Fibroblast of lung (primary cell): Measurements from ENCODE around the gene LRRC8E. TPM values are rescaled to one million over a fixed set of nuclear protein-coding genes. Genes with fewer than 3 reads are reported as not detected.
A peak's percentile ranks its signal among the peaks of the same experiment; 100 is the strongest.

ENCODE experiments used
- DNase-seq, 2 donors: peaks; one replicate each; pipeline versions ENCODE4 v3.0.0 to v3.0.0-alpha.2; 2010; ENCODE audit warnings: low read depth in 2 of 2
- H2AFZ ChIP-seq: 2 replicates; pipeline ENCODE4 v1.5.1; 2012; ENCODE audit warnings: low read length, control low read depth, inconsistent platforms
- H3K27ac ChIP-seq: 2 replicates; pipeline ENCODE4 v1.5.1; 2011; ENCODE audit warnings: low read length, control low read depth; ENCODE audit not compliant: insufficient read depth
- H3K27me3 ChIP-seq: 2 replicates; pipeline ENCODE4 v1.5.1; 2011; ENCODE audit warnings: mild to moderate bottlenecking, low read length; ENCODE audit not compliant: control insufficient read depth, insufficient read depth
- H3K36me3 ChIP-seq: 2 replicates; pipeline ENCODE4 v1.5.1; 2011; ENCODE audit warnings: low read length; ENCODE audit not compliant: control insufficient read depth, insufficient read depth
- H3K4me1 ChIP-seq: 2 replicates; pipeline ENCODE4 v1.5.1; 2011; ENCODE audit warnings: low read length; ENCODE audit not compliant: control insufficient read depth, insufficient read depth; ENCODE audit errors: extremely low read depth
- H3K4me2 ChIP-seq: 2 replicates; pipeline ENCODE4 v1.5.1; 2011; ENCODE audit warnings: low read length, control low read depth; ENCODE audit not compliant: insufficient read depth; ENCODE audit errors: extremely low read depth
- H3K4me3 ChIP-seq, 4 experiments: fragments of 200-600 bp in 1 of 4; sonication (generic) in 1 of 4; replicated peaks in 1 of 4; 2 replicates each; pipeline ENCODE4 v1.5.1; 2011 to 2016; ENCODE audit warnings: low read length in 4 of 4, low read depth in 3 of 4, mild to moderate bottlenecking in 3 of 4, control low read depth in 2 of 4, inconsistent platforms in 1 of 4, mixed read lengths in 1 of 4; ENCODE audit not compliant: insufficient read depth in 1 of 4; ENCODE audit errors: control extremely low read depth in 1 of 4
- H3K79me2 ChIP-seq: 2 replicates; pipeline ENCODE4 v1.5.1; 2012; ENCODE audit warnings: mild to moderate bottlenecking, low read length, inconsistent platforms; ENCODE audit not compliant: control insufficient read depth, insufficient read depth
- H3K9ac ChIP-seq: 2 replicates; pipeline ENCODE4 v1.5.1; 2011; ENCODE audit warnings: mild to moderate bottlenecking, low read length, control low read depth; ENCODE audit not compliant: insufficient read depth
- H3K9me3 ChIP-seq: 2 replicates; pipeline ENCODE4 v1.5.1; 2012; ENCODE audit warnings: low read depth, low read length; ENCODE audit not compliant: control insufficient read depth, insufficient read depth
- H4K20me1 ChIP-seq: 2 replicates; pipeline ENCODE4 v1.5.1; 2011; ENCODE audit warnings: low read length; ENCODE audit not compliant: control insufficient read depth, insufficient read depth; ENCODE audit errors: extremely low read depth
- CTCF ChIP-seq, 2 donors: IDR thresholded peaks in 1 of 2; conservative IDR thresholded peaks in 1 of 2; 1 replicate in 1 of 2; 2 replicates in 1 of 2; pipeline ENCODE4 v1.5.1; 2011 to 2012; ENCODE audit warnings: low read length in 2 of 2, control low read depth in 1 of 2, inconsistent platforms in 1 of 2, low read depth in 1 of 2, mild to moderate bottlenecking in 1 of 2
- EZH2 ChIP-seq: IDR thresholded peaks from 2 replicates; pipeline ENCODE4 v1.5.1; 2012; ENCODE audit warnings: low read length, control low read depth, mild to moderate bottlenecking; ENCODE audit errors: missing control alignments
- polyA plus RNA-seq, 2 donors: library from polyadenylated mRNA; depleted of rRNA in 1 of 2; stranded (reverse) in 1 of 2; unstranded in 1 of 2; fragments of >200 nt; gene quantifications; 2 replicates each; pipeline ENCODE4 v1.2.1, GENCODE V29; 2011 to 2012; ENCODE audit warnings: missing spikeins in 1 of 2
- total RNA-seq: library from RNA; depleted of rRNA; stranded (reverse); fragments of >200 nt; gene quantifications from 2 replicates; pipeline ENCODE4 v1.2.1, GENCODE V29; 2014

The LRRC8E gene
- total and polyA plus RNA-seq, 2 donors (not counting 1 experiment from before 2014, with no cell fraction given) = 3.0 to 3.7 TPM

- DNase-seq = no peak
Measured at GRCh38 chr19:7940841-7941240, 52.5 kb downstream of the LRRC8E start.

GRCh38 chr19:7941895-7942596 lies 53.7 kb downstream of the LRRC8E start:
- H3K9ac ChIP-seq = no peak overlapping the region
- peaks cover 6% of the 10 kb centered on the region for H3K36me3 ChIP-seq
- no peak for TF ChIP-seq CTCF (conservative IDR thresholded peaks at IDR 0.05 in 1 of 2, IDR thresholded peaks at IDR 0.05 in 1 of 2; ENCODE audit: low read depth in 1 of 2, low read length in 2 of 2)
- TF ChIP-seq EZH2 = no peak

More at GRCh38 chr19:7940841-7941240, 52.5 kb downstream of the LRRC8E start:
- H3K36me3 ChIP-seq = peaks cover 8% of the 10 kb centered on the region
- no peak overlapping the region for H2AFZ ChIP-seq
- H3K79me2 ChIP-seq = peaks cover 13% of the 10 kb centered on the region
- H3K4me3 ChIP-seq = no peak overlapping the region
- no peak for TF ChIP-seq EZH2
- TF ChIP-seq CTCF (conservative IDR thresholded peaks at IDR 0.05 in 1 of 2, IDR thresholded peaks at IDR 0.05 in 1 of 2; ENCODE audit: low read depth in 1 of 2, low read length in 2 of 2) = no peak
- H4K20me1 ChIP-seq = no peaks in the 10 kb centered on the region
- H3K9me3 ChIP-seq = no peaks in the 10 kb centered on the region
- no peak overlapping the region for H3K9ac ChIP-seq
- H3K27ac ChIP-seq = no peak overlapping the region
- no peak overlapping the region for H3K4me2 ChIP-seq
- no peaks in the 10 kb centered on the region for H3K27me3 ChIP-seq
- no peaks in the 10 kb centered on the region for H3K4me1 ChIP-seq

GRCh38 chr19:7942981-7943443 lies 54.7 kb downstream of the LRRC8E start:
- Histone ChIP-seq H3K79me2 (peaks cover 13% of the 10 kb centered on the region), H3K4me3 (peak overlapping the region; percentile 76 to 97 (median 96)), H2AFZ (peak overlapping the region; percentile 50), H4K20me1 (no peaks in the 10 kb centered on the region), H3K27me3 (no peaks in the 10 kb centered on the region), H3K9ac (peak overlapping the region; percentile 84), H3K4me2 (peak overlapping the region; percentile 89), H3K4me1 (no peaks in the 10 kb centered on the region), H3K36me3 (peaks cover 6% of the 10 kb centered on the region), H3K27ac (peak overlapping the region; percentile 88), H3K9me3 (no peaks in the 10 kb centered on the region)
- no peak for DNase-seq
- TF ChIP-seq EZH2 = no peak
- no peak for TF ChIP-seq CTCF (conservative IDR thresholded peaks at IDR 0.05 in 1 of 2, IDR thresholded peaks at IDR 0.05 in 1 of 2; ENCODE audit: low read depth in 1 of 2, low read length in 2 of 2)

More at GRCh38 chr19:7941895-7942596, 53.7 kb downstream of the LRRC8E start:
- Histone ChIP-seq H4K20me1 (no peaks in the 10 kb centered on the region), H3K4me3 (peak overlapping the region in 2 of 4 experiments; percentile 97), H3K27me3 (no peaks in the 10 kb centered on the region), H3K9me3 (no peaks in the 10 kb centered on the region), H3K4me2 (peak overlapping the region; percentile 89), H2AFZ (no peak overlapping the region), H3K4me1 (no peaks in the 10 kb centered on the region), H3K79me2 (peaks cover 13% of the 10 kb centered on the region), H3K27ac (no peak overlapping the region)
- DNase-seq = no peak
